SKM-1 treated with dmso at 0.1 percent for 144 hours (cell line): ENCODE data around the gene ALDH9A1.
"Not testable (repeated sequence)": the region's sequence is repeated elsewhere in the genome, so short reads cannot be mapped to it uniquely, and the experiment has no call there.

Experiments used
- DNase-seq: peaks from one replicate; lab custom pipeline; 2025; ENCODE audit not compliant: unreplicated experiment; lab: John Stamatoyannopoulos, UW

ALDH9A1 gene

GRCh38 chr1:165688046-165688445 lies 10.3 kb downstream of the ALDH9A1 start:
- DNase-seq = no peak

GRCh38 chr1:165686971-165687433 lies 11.4 kb downstream of the ALDH9A1 start:
- no peak for DNase-seq

GRCh38 chr1:165686121-165686970 lies 12.0 kb downstream of the ALDH9A1 start:
- DNase-seq = peak; percentile 42

GRCh38 chr1:165683848-165684485 lies 14.4 kb downstream of the ALDH9A1 start:
- DNase-seq = no peak

GRCh38 chr1:165680773-165681172 lies 17.6 kb downstream of the ALDH9A1 start:
- DNase-seq = not testable (repeated sequence)

- DNase-seq = no peak
Observed at GRCh38 chr1:165680303-165680702, 18.1 kb downstream of the ALDH9A1 start.

- DNase-seq = no peak
Observed at GRCh38 chr1:165679282-165680036, 18.9 kb downstream of the ALDH9A1 start.

- DNase-seq = no peak
Observed at GRCh38 chr1:165678509-165678908, 19.9 kb downstream of the ALDH9A1 start.

- DNase-seq = no peak
Observed at GRCh38 chr1:165675794-165676193, 22.6 kb downstream of the ALDH9A1 start.

GRCh38 chr1:165674599-165674998 lies 23.8 kb downstream of the ALDH9A1 start:
- DNase-seq = no peak

- DNase-seq = no peak
Observed at GRCh38 chr1:165671526-165671925, 26.8 kb downstream of the ALDH9A1 start.

- DNase-seq = no peak
Observed at GRCh38 chr1:165668184-165668583, 30.2 kb downstream of the ALDH9A1 start.

GRCh38 chr1:165666152-165666825 lies 32.1 kb downstream of the ALDH9A1 start:
- peak; percentile 42 for DNase-seq

GRCh38 chr1:165662186-165662585 lies 36.2 kb downstream of the ALDH9A1 start:
- DNase-seq = no peak

GRCh38 chr1:165661703-165662102 lies 36.7 kb downstream of the ALDH9A1 start:
- DNase-seq = no peak

- no peak for DNase-seq
Observed at GRCh38 chr1:165659581-165659895, 38.8 kb downstream of the ALDH9A1 start.

- not testable (repeated sequence) for DNase-seq
Observed at GRCh38 chr1:165658766-165659580, 39.4 kb downstream of the ALDH9A1 start.

- no peak for DNase-seq
Observed at GRCh38 chr1:165650981-165651625, 47.3 kb downstream of the ALDH9A1 start.

GRCh38 chr1:165648919-165649572 lies 49.3 kb downstream of the ALDH9A1 start:
- no peak for DNase-seq
